ENCODE measurements around the gene KAZN. TPM values are rescaled to one million over a fixed set of nuclear protein-coding genes. Genes with fewer than 3 reads are reported as not detected.

The KAZN gene
- total RNA-seq, 2 experiments from 2014 or later: 0.22 to 0.55 TPM

DNA sequence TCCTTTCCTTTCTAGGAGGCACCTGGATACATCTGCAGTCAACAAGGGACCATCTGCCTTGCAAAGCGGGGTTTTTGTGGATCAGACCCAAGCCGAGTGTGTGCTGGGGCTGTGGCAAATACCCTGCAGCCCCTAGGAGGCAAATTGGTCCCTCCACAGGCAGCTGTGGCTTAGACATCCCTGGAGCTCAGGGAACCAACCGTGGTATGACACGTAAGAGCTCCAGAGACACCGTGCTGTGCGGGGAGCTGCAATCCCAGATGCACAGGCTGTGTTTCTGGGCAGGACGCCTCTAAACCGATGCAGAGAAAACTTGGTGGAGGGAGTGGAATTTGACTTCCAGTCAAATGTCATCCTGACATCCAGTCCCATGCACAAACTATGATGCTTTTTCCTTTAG, 141.5 kb downstream of the KAZN start:
- H3K36me3 ChIP-seq (ENCODE audit: insufficient read depth, low read length): no peaks in the 10 kb centered on the region
- intact Hi-C loops (cut with DNase I, micrococcal nuclease): no loop called here
- no peaks in the 10 kb centered on the region for H3K9me3 ChIP-seq (ENCODE audit: control insufficient read depth in 1 of 2, insufficient read depth in 1 of 2, low read length in 2 of 2)
- H3K27ac Mint-ChIP-seq: no peak overlapping the region
- ChIA-PET POLR2A (no interaction called here), CTCF (no interaction called here)
- no peaks in the 10 kb centered on the region for H3K4me1 ChIP-seq (ENCODE audit: insufficient read depth, low read length)
- H3K27me3 ChIP-seq (ENCODE audit: control insufficient read depth in 1 of 2, insufficient read depth in 2 of 2, low read length in 2 of 2): peaks cover 18 to 39% of the 10 kb centered on the region in 2 experiments
- peaks cover 56% of the 10 kb centered on the region for H3K27me3 Mint-ChIP-seq
- DNase-seq (no peak), ATAC-seq (ENCODE audit: poor library complexity) (no peak)
- H3K36me3 Mint-ChIP-seq (ENCODE audit: low read depth): no peaks in the 10 kb centered on the region
- H3K4me3 ChIP-seq (ENCODE audit: low read length): no peak overlapping the region
- H3K9me3 Mint-ChIP-seq: no peaks in the 10 kb centered on the region
- no peak overlapping the region for H3K4me3 Mint-ChIP-seq
- TF ChIP-seq, protein P1, sequence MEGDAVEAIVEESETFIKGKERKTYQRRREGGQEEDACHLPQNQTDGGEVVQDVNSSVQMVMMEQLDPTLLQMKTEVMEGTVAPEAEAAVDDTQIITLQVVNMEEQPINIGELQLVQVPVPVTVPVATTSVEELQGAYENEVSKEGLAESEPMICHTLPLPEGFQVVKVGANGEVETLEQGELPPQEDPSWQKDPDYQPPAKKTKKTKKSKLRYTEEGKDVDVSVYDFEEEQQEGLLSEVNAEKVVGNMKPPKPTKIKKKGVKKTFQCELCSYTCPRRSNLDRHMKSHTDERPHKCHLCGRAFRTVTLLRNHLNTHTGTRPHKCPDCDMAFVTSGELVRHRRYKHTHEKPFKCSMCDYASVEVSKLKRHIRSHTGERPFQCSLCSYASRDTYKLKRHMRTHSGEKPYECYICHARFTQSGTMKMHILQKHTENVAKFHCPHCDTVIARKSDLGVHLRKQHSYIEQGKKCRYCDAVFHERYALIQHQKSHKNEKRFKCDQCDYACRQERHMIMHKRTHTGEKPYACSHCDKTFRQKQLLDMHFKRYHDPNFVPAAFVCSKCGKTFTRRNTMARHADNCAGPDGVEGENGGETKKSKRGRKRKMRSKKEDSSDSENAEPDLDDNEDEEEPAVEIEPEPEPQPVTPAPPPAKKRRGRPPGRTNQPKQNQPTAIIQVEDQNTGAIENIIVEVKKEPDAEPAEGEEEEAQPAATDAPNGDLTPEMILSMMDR (IDR thresholded peaks at IDR 0.05): no peak
- H3K4me1 Mint-ChIP-seq (ENCODE audit: low read depth): no peaks in the 10 kb centered on the region
- H3K27ac ChIP-seq (ENCODE audit: low read depth in 1 of 2, low read length in 2 of 2): no peak overlapping the region

DNA sequence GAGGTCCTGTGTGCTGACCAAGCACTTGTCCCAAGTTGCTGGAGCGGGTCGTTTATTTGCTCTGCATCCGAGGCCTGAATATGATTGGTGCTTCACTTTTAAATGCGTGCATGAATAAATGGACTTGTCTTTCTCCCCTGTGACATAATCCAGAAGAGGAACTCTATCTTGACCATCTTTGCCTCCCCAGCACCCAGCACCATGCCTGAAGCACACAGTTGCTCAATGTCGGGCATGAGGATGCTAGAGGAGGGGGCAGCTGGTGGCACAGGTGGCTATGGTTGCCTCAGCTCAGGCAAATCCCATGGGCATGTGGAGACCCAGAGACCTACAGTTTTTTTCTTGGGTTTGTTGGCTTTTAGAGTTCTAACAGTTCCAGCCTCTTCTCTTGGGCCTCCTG, 142.6 kb downstream of the KAZN start:
- ChIA-PET CTCF (no interaction called here), POLR2A (no interaction called here)
- Histone ChIP-seq H3K9me3 (ENCODE audit: control insufficient read depth in 1 of 2, insufficient read depth in 1 of 2, low read length in 2 of 2) (no peaks in the 10 kb centered on the region), H3K27ac (ENCODE audit: low read depth in 1 of 2, low read length in 2 of 2) (no peak overlapping the region), H3K4me1 (ENCODE audit: insufficient read depth, low read length) (no peaks in the 10 kb centered on the region), H3K4me3 (ENCODE audit: low read length) (no peak overlapping the region), H3K27me3 (ENCODE audit: control insufficient read depth in 1 of 2, insufficient read depth in 2 of 2, low read length in 2 of 2) (peaks cover 18 to 39% of the 10 kb centered on the region in 2 experiments), H3K36me3 (ENCODE audit: insufficient read depth, low read length) (no peaks in the 10 kb centered on the region)
- DNase-seq (no peak), ATAC-seq (ENCODE audit: poor library complexity) (no peak)
- TF ChIP-seq, protein P1 (IDR thresholded peaks at IDR 0.05): no peak
- intact Hi-C loops (cut with DNase I, micrococcal nuclease): no loop called here
- Mint-ChIP-seq H3K9me3 (no peaks in the 10 kb centered on the region), H3K4me3 (no peak overlapping the region), H3K27ac (no peak overlapping the region), H3K27me3 (peaks cover 49% of the 10 kb centered on the region), H3K4me1 (ENCODE audit: low read depth) (no peaks in the 10 kb centered on the region), H3K36me3 (ENCODE audit: low read depth) (no peaks in the 10 kb centered on the region)

DNA sequence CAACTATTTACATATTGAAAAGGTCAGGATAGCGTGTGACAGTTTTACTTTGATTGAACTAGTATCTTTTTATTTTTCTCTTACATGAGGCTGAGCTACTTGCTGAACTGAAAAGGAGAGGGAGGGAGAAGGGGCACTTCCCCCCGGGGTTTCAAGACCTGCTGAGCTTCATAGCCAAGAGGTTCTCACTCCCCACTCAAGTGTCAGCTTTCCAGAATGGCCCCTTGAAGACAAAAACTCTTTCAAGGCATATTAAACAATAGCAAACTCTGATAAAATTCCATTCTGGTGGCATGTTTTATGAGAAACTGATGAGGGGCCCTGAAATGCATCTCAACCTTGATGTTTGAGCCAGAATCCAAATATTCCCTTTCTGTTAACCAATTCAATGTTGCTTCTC, 143.0 kb downstream of the KAZN start:
- Mint-ChIP-seq H3K27ac (no peak overlapping the region), H3K9me3 (no peaks in the 10 kb centered on the region), H3K36me3 (ENCODE audit: low read depth) (no peaks in the 10 kb centered on the region), H3K27me3 (peaks cover 49% of the 10 kb centered on the region), H3K4me3 (no peak overlapping the region), H3K4me1 (ENCODE audit: low read depth) (no peaks in the 10 kb centered on the region)
- Histone ChIP-seq H3K36me3 (ENCODE audit: insufficient read depth, low read length) (no peaks in the 10 kb centered on the region), H3K27ac (ENCODE audit: low read depth in 1 of 2, low read length in 2 of 2) (no peak overlapping the region), H3K4me3 (ENCODE audit: low read length) (no peak overlapping the region), H3K27me3 (ENCODE audit: control insufficient read depth in 1 of 2, insufficient read depth in 2 of 2, low read length in 2 of 2) (peaks cover 18 to 39% of the 10 kb centered on the region in 2 experiments), H3K4me1 (ENCODE audit: insufficient read depth, low read length) (no peaks in the 10 kb centered on the region), H3K9me3 (ENCODE audit: control insufficient read depth in 1 of 2, insufficient read depth in 1 of 2, low read length in 2 of 2) (no peaks in the 10 kb centered on the region)
- ATAC-seq (ENCODE audit: poor library complexity) (no peak), DNase-seq (no peak)
- POLR2A ChIA-PET: no interaction called here
- intact Hi-C loops (cut with DNase I, micrococcal nuclease): no loop called here
- CTCF ChIA-PET: no interaction called here
- TF ChIP-seq, protein P1 (IDR thresholded peaks at IDR 0.05): no peak

Data from CD4-positive, alpha-beta T cell (primary cell).